Suprapubic skin (tissue), 4 donors: ENCODE data around the gene CYCS. TPM values are rescaled to one million over a fixed set of nuclear protein-coding genes. Genes with fewer than 3 reads are reported as not detected.

Experiments
- DNase-seq, 2 donors: peaks; one replicate each; pipeline ENCODE4 v3.0.0-alpha.2; 2019; ENCODE audit warnings: low spot score in 2 of 2
- H3K27ac ChIP-seq: fragments of 200-600 bp; sonication (generic); one replicate; pipeline ENCODE4 v1.5.1; 2019
- H3K27me3 ChIP-seq: fragments of 200-600 bp; sonication (generic); one replicate; pipeline ENCODE4 v1.5.1; 2019
- H3K36me3 ChIP-seq: fragments of 200-600 bp; sonication (generic); one replicate; pipeline ENCODE4 v1.5.1; 2019
- H3K4me1 ChIP-seq: fragments of 200-600 bp; sonication (generic); one replicate; pipeline ENCODE4 v1.5.1; 2019
- H3K4me3 ChIP-seq: fragments of 200-600 bp; sonication (generic); one replicate; pipeline ENCODE4 v1.5.1; 2019; ENCODE audit warnings: mild to moderate bottlenecking
- H3K9me3 ChIP-seq: fragments of 200-600 bp; sonication (generic); one replicate; pipeline ENCODE4 v1.5.1; 2019
- EP300 ChIP-seq: sonication (generic); formaldehyde crosslinking; IDR thresholded peaks from one replicate; pipeline ENCODE4 v1.6.1; 2017; ENCODE audit warnings: antibody characterized with exemption
- POLR2A ChIP-seq, 2 donors: fragments of 450-650 bp; IDR thresholded peaks; one replicate each; pipeline ENCODE4 v1.6.1; 2017; ENCODE audit warnings: antibody characterized with exemption in 2 of 2, mild to moderate bottlenecking in 2 of 2, moderate library complexity in 2 of 2
- POLR2AphosphoS5 ChIP-seq, 3 donors: sonication (generic); formaldehyde crosslinking; IDR thresholded peaks; one replicate each; pipeline ENCODE4 v1.6.1; 2017; ENCODE audit warnings: antibody characterized with exemption in 3 of 3
- WGBS: methylation state at CpG from one replicate; pipeline ENCODE4 v1.1.5; 2018; 5-methylcytosine and 5-hydroxymethylcytosine counted together
- total RNA-seq, 4 donors: library from RNA; depleted of rRNA; stranded (reverse); fragments of >200 nt; gene quantifications; one replicate each; pipeline ENCODE4 v1.1.0, GENCODE V29; 2016
- TF ChIP-seq, protein P1 (sequence below), 2 donors: fragments of 200-600 bp in 1 of 2; fragments of 450-650 bp in 1 of 2; sonication (generic) in 1 of 2; IDR thresholded peaks; one replicate each; pipeline ENCODE4 v1.5.1; 2016 to 2019; ENCODE audit warnings: antibody characterized with exemption in 2 of 2, mild to moderate bottlenecking in 1 of 2, moderate library complexity in 1 of 2

The CYCS gene
- total RNA-seq, 4 donors from 2014 or later, result 23.3 to 59.1 (median 32.6) TPM

DNA sequence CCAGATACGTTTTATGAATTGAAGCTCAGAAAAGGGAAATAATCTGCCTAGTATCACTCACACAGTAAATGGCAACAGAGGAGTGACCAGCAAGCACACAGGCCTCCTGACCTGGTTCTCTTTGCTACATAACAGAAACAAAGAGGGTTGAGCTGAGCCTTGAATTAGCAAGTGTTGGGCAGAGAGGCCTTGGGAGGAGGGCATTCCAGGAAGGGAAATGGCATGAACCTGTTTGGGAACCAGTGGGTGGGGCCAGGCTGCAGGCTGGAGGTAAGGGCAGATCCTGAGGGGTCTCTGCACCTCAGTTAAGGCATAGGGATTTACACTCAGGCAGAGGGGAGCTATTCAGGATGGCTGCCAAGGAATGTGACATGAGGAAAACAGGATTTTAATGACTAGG, 24.8 kb upstream of the CYCS start:
- no peak for DNase-seq
- peaks cover 18% of the 10 kb centered on the region for H3K36me3 ChIP-seq
- no peak overlapping the region for H3K27ac ChIP-seq
- TF ChIP-seq POLR2A (IDR thresholded peaks at IDR 0.05) (no peak), POLR2AphosphoS5 (IDR thresholded peaks at IDR 0.05) (no peak)
- no peaks in the 10 kb centered on the region for H3K4me1 ChIP-seq
- H3K9me3 ChIP-seq, result no peaks in the 10 kb centered on the region
- 97% methylated on average over 1 of the region's 1 CpG for WGBS
- no peaks in the 10 kb centered on the region for H3K27me3 ChIP-seq
- no peak overlapping the region for H3K4me3 ChIP-seq

DNA sequence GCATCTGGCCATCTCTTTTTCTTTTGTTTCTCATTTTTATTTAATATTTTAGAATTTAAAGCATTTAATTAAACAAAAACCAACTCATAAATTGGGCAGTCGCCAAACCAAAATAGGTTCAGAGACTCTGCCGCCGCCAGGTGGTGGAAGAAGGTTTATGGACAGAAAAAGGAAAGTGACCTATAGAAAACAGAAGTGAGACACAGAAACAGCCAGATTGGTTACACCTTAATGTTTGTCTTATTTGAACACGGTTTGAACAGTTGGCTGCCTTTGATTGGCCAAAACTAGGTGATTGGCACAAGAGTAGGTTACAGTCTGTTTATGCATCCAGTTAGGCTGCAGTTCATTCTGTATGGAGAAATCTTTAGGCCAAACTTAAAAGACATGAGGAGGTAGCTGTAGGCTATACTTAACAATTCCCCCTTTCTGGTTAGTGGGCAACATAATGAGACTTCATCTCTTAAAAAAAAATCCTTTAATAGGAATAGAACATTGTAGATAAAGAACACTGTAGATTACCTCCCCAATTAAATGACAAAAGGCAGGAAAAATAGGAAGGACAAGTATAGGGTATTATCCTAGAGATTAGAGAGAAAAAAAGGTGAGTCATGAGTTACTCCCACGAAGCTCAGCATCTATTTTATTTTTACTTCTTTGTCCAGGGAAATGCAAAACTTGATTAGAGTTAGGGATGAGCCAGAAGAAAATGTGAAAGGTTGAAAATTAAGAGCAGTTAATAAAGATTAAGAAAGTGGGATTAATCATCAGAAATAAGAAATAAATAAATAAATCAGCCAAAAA, 23.9 kb upstream of the CYCS start:
- WGBS, result 93% methylated on average over 5 of the region's 5 CpGs
- DNase-seq, result no peak
- Histone ChIP-seq H3K4me3 (no peak overlapping the region), H3K27ac (no peak overlapping the region), H3K4me1 (no peaks in the 10 kb centered on the region), H3K27me3 (no peaks in the 10 kb centered on the region), H3K9me3 (no peaks in the 10 kb centered on the region), H3K36me3 (peaks cover 10% of the 10 kb centered on the region)
- TF ChIP-seq EP300, result no peak
- TF ChIP-seq, protein P1, sequence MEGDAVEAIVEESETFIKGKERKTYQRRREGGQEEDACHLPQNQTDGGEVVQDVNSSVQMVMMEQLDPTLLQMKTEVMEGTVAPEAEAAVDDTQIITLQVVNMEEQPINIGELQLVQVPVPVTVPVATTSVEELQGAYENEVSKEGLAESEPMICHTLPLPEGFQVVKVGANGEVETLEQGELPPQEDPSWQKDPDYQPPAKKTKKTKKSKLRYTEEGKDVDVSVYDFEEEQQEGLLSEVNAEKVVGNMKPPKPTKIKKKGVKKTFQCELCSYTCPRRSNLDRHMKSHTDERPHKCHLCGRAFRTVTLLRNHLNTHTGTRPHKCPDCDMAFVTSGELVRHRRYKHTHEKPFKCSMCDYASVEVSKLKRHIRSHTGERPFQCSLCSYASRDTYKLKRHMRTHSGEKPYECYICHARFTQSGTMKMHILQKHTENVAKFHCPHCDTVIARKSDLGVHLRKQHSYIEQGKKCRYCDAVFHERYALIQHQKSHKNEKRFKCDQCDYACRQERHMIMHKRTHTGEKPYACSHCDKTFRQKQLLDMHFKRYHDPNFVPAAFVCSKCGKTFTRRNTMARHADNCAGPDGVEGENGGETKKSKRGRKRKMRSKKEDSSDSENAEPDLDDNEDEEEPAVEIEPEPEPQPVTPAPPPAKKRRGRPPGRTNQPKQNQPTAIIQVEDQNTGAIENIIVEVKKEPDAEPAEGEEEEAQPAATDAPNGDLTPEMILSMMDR (IDR thresholded peaks at IDR 0.05), result no peak
- TF ChIP-seq POLR2AphosphoS5 (IDR thresholded peaks at IDR 0.05), result no peak
- TF ChIP-seq POLR2A (IDR thresholded peaks at IDR 0.05), result no peak

DNA sequence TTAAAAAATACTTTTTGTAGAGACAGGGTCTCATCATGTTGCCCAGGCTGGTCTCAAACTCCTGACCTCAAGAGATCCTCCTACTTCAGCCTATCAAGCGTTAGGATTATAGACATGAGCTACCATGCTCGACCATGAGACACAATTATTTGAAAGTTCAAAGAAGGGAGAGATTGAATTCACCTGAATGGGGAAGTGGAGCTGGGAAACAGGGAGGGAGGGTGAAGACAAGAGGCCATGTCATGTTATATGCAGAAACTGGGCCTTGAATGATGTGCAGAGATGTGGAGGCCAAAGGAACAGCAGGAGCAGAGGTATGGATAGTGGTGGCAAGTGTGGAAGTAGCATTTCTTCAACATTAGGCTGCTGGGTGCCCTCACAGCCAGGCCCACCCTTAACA, 18.7 kb upstream of the CYCS start:
- no peaks in the 10 kb centered on the region for H3K9me3 ChIP-seq
- DNase-seq, result no peak
- 94% methylated on average over 2 of the region's 2 CpGs for WGBS
- H3K4me1 ChIP-seq, result no peaks in the 10 kb centered on the region
- no peak overlapping the region for H3K27ac ChIP-seq
- H3K4me3 ChIP-seq, result no peak overlapping the region
- H3K27me3 ChIP-seq, result no peaks in the 10 kb centered on the region
- TF ChIP-seq POLR2A (IDR thresholded peaks at IDR 0.05), result no peak
- TF ChIP-seq EP300, result no peak
- TF ChIP-seq, protein P1 (IDR thresholded peaks at IDR 0.05), result no peak
- no peak for TF ChIP-seq POLR2AphosphoS5 (IDR thresholded peaks at IDR 0.05)
- no peaks in the 10 kb centered on the region for H3K36me3 ChIP-seq

DNA sequence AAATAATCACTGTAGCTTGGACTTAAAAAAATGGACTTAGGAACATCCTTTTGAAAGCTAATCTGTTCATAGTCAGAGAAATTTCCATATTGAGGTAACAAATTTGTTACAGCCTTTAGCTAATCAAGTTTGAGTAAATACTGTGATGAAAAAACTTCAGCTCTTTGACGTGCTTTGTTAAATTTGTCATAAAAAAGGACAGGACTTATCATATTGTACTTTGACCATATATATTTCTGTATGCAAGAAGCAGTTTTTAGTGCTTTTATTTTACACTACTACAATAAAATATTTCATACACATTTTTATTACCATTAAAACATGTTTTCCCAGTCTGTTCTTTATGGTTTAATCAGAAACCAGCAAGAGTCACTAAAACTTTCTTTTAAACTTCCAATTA, 14.5 kb upstream of the CYCS start:
- TF ChIP-seq, protein P1 (IDR thresholded peaks at IDR 0.05), result no peak
- no peak for TF ChIP-seq POLR2A (IDR thresholded peaks at IDR 0.05)
- no peak for TF ChIP-seq EP300
- TF ChIP-seq POLR2AphosphoS5 (IDR thresholded peaks at IDR 0.05), result no peak
- Histone ChIP-seq H3K27me3 (no peaks in the 10 kb centered on the region), H3K36me3 (no peaks in the 10 kb centered on the region), H3K4me1 (no peaks in the 10 kb centered on the region), H3K9me3 (no peaks in the 10 kb centered on the region), H3K4me3 (no peak overlapping the region), H3K27ac (no peak overlapping the region)
- DNase-seq, result no peak
- 88% methylated on average over 1 of the region's 1 CpG for WGBS

DNA sequence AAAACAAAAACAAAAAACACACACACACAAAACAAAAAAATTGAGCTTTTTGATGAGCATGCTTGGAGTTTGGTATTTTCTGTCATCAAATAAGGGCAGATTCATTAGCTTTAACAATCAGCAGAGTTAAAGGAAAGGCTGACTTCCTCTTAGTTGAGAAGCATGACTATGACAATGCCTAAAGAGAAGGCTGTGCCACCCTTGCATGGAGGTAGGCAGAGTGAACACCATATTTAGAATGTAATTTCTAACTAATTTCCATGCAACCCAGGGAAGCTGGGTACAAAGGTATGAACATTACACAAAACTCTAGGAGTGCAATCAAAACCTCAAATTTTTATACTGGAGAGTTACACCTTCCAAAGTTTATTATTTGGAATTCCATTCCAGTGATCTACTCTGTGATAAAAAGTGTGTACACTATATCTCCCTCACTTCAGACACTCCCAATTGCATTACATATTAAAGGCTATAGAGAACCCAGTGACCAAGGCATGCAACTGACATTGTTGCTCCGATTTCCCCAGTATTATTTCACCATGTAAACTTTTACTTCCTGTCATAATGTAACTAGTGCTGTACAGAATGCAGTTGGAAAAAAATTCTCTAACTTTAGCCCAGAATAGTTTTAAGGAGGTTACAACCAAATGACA, 9.4 kb upstream of the CYCS start:
- H3K4me3 ChIP-seq, result no peak overlapping the region
- 79% methylated on average over 1 of the region's 1 CpG for WGBS
- no peak for TF ChIP-seq EP300
- H3K27me3 ChIP-seq, result no peaks in the 10 kb centered on the region
- H3K4me1 ChIP-seq, result no peaks in the 10 kb centered on the region
- no peak for DNase-seq
- H3K9me3 ChIP-seq, result no peaks in the 10 kb centered on the region
- H3K36me3 ChIP-seq, result no peaks in the 10 kb centered on the region
- H3K27ac ChIP-seq, result no peak overlapping the region

DNA sequence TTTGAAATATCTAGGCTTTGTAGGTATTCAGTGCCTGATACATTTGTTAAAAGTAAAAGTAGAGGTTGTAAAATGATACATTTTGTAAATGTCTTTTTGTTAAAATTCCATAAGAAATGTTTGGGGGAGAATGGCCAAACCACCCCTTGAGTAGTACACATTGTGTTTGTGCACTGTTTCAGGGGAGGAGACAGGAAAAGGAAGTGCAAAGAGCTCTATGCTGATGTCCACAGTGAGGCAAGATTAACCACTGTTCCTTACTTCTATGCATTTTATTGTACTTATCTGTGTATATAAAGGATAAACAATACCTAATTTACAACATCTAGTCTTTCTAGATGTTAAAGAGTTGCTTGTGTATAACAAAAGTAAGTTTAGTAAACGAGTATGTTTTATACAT, 7.4 kb upstream of the CYCS start:
- no peak overlapping the region for H3K27ac ChIP-seq
- no peaks in the 10 kb centered on the region for H3K27me3 ChIP-seq
- TF ChIP-seq, protein P1 (IDR thresholded peaks at IDR 0.05), result no peak
- TF ChIP-seq POLR2A (IDR thresholded peaks at IDR 0.05) (no peak), POLR2AphosphoS5 (IDR thresholded peaks at IDR 0.05) (no peak), EP300 (no peak)
- no peak overlapping the region for H3K4me3 ChIP-seq
- no peaks in the 10 kb centered on the region for H3K9me3 ChIP-seq
- no peaks in the 10 kb centered on the region for H3K4me1 ChIP-seq
- H3K36me3 ChIP-seq, result no peaks in the 10 kb centered on the region
- DNase-seq, result no peak
- 83% methylated on average over 1 of the region's 1 CpG for WGBS
